HEK293T (cell line): Measurements from ENCODE around the gene OTOP3.

Experiments
- CTCF ChIA-PET: fragments of 350-600 bp; formaldehyde crosslinking; extraction: SDS; loops from one replicate; lab custom pipeline; 2021; ENCODE audit warnings: antibody characterized with exemption, inconsistent platforms; lab: Yijun Ruan, JAX
- POLR2A ChIA-PET: fragments of 350-600 bp; formaldehyde crosslinking; extraction: SDS; loops from one replicate; lab custom pipeline; 2020; ENCODE audit warnings: antibody characterized with exemption, inconsistent platforms; lab: Yijun Ruan, JAX
- DNase-seq: peaks from one replicate; pipeline ENCODE4 v3.0.0; 2012; ENCODE audit warnings: mixed read lengths; ENCODE audit errors: extremely low spot score
- ARNT ChIP-seq: fragments of 450-650 bp; IDR thresholded peaks from 2 replicates; pipeline ENCODE4 v1.6.1; 2017; ENCODE audit warnings: mild to moderate bottlenecking
- BHLHE40 ChIP-seq: fragments of 450-650 bp; IDR thresholded peaks from 2 replicates; pipeline ENCODE4 v1.6.1; 2016; ENCODE audit warnings: mild to moderate bottlenecking, moderate library complexity, borderline replicate concordance
- CTBP1 ChIP-seq: fragments of 450-650 bp; IDR thresholded peaks from 2 replicates; pipeline ENCODE4 v1.6.1; 2016; ENCODE audit warnings: borderline replicate concordance
- ELF4 ChIP-seq: fragments of 450-650 bp; IDR thresholded peaks from 2 replicates; pipeline ENCODE4 v1.6.1; 2017; ENCODE audit warnings: antibody characterized with exemption
- FOXA1 ChIP-seq: fragments of 450-650 bp; IDR thresholded peaks from 2 replicates; pipeline ENCODE4 v1.6.1; 2016; ENCODE audit warnings: mild to moderate bottlenecking
- FOXK2 ChIP-seq: fragments of 450-650 bp; IDR thresholded peaks from 2 replicates; pipeline ENCODE4 v1.6.1; 2016; ENCODE audit warnings: mild to moderate bottlenecking
- FOXM1 ChIP-seq: fragments of 450-650 bp; IDR thresholded peaks from 2 replicates; pipeline ENCODE4 v1.6.1; 2017; ENCODE audit warnings: mild to moderate bottlenecking, borderline replicate concordance
- HDGF ChIP-seq: fragments of 450-650 bp; IDR thresholded peaks from 2 replicates; pipeline ENCODE4 v1.6.1; 2017; ENCODE audit warnings: antibody characterized with exemption, borderline replicate concordance
- L3MBTL2 ChIP-seq: fragments of 450-650 bp; conservative IDR thresholded peaks from 2 replicates; pipeline ENCODE4 v1.6.1; 2016; ENCODE audit warnings: mild to moderate bottlenecking
- LEF1 ChIP-seq: fragments of 450-650 bp; IDR thresholded peaks from 2 replicates; pipeline ENCODE4 v1.6.1; 2017; ENCODE audit warnings: mild to moderate bottlenecking, borderline replicate concordance
- NFRKB ChIP-seq: fragments of 450-650 bp; IDR thresholded peaks from 2 replicates; pipeline ENCODE4 v1.6.1; 2016; ENCODE audit warnings: mild to moderate bottlenecking, moderate library complexity
- SP1 ChIP-seq: fragments of 450-650 bp; IDR thresholded peaks from 2 replicates; pipeline ENCODE4 v1.6.1; 2017
- SUZ12 ChIP-seq: fragments of 450-650 bp; IDR thresholded peaks from 2 replicates; pipeline ENCODE4 v1.6.1; 2016; ENCODE audit warnings: mild to moderate bottlenecking
- TARDBP ChIP-seq: fragments of 450-650 bp; IDR thresholded peaks from 2 replicates; pipeline ENCODE4 v1.6.1; 2016
- ZNF384 ChIP-seq: fragments of 450-650 bp; IDR thresholded peaks from 2 replicates; pipeline ENCODE4 v1.6.1; 2016
- TF ChIP-seq, protein P1 (sequence below): fragments of 450-650 bp; IDR thresholded peaks from 2 replicates; pipeline ENCODE4 v1.6.1; 2016

The OTOP3 gene

GRCh38 chr17:74949455-74950115 is 13.9 kb downstream of the OTOP3 start:
- TF ChIP-seq, protein P1, sequence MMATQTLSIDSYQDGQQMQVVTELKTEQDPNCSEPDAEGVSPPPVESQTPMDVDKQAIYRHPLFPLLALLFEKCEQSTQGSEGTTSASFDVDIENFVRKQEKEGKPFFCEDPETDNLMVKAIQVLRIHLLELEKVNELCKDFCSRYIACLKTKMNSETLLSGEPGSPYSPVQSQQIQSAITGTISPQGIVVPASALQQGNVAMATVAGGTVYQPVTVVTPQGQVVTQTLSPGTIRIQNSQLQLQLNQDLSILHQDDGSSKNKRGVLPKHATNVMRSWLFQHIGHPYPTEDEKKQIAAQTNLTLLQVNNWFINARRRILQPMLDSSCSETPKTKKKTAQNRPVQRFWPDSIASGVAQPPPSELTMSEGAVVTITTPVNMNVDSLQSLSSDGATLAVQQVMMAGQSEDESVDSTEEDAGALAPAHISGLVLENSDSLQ, result no peak
- no peak for TF ChIP-seq SP1
- no peak for TF ChIP-seq L3MBTL2
- no peak for TF ChIP-seq FOXA1
- TF ChIP-seq LEF1, result no peak
- ChIA-PET CTCF (interaction anchor here (1.2 to 3.7 kb wide), 3 partner anchors 8 to 27 kb away, joined by 3 to 25 read pairs (median 14); no protein-coding TSS in a partner anchor), POLR2A (interaction anchor here (2.6 kb wide), 1 partner anchor 77 kb away, joined by 6 read pairs; the partner anchor contains the start of gene FDXR)
- no peak for DNase-seq

DNA sequence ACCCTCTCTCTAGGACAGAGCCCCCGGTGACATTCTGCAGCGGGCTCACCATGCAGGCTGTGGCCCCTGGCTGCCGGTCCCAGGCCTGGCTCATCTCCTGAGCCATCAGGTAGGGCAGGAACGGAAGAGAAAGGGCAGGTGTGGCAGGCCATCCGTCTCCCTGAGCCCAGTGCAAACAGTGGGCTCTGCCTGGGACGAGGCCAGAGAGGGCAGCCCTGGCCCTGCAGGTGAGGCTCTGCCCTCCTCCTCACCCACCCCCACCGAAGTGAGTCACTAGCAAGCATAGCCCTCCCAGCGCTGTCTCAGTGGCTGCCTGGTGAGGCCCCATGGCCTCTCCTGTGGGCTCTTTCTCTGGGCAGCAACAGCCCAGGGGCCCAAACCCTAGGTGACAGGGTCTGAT is 14.5 kb downstream of the OTOP3 start:
- TF ChIP-seq L3MBTL2 (no peak), ZNF384 (no peak), ELF4 (no peak), SP1 (no peak), ARNT (no peak), NFRKB (no peak), BHLHE40 (no peak), HDGF (no peak), FOXM1 (no peak), FOXK2 (no peak), CTBP1 (no peak), FOXA1 (no peak), TARDBP (no peak)
- TF ChIP-seq, protein P1, result no peak
- DNase-seq, result no peak
- CTCF ChIA-PET, result interaction anchor here (1.2 to 3.7 kb wide), 3 partner anchors 8 to 28 kb away, joined by 3 to 25 read pairs (median 14); no protein-coding TSS in a partner anchor
- POLR2A ChIA-PET, result interaction anchor here (1.3 to 2.6 kb wide), 2 partner anchors 62 to 77 kb away, joined by 5 to 6 read pairs; partner anchors contain the start of genes FDXR and MRPL58

DNA sequence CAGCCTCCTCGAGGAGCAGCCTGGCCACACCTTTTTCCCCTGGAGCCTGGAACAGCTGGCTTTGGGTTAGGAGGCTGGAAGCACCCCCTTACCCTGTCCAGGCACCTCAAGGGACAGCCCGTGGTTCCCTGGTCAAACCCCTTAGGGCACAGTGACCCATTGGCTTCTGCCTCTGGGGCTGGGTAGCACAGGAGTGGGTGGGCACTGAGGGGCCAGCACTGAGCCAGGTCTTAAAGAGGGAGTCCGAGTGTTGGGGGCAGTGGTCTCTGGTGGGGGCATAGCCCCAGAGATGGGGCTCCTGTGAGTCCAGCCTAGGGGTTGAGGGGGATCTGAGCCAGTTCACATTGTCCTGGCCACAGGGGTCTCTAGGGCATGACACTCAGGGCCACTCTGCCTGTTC is 15.4 kb downstream of the OTOP3 start:
- DNase-seq, result no peak
- ChIA-PET POLR2A (interaction anchor here (1.3 to 2.6 kb wide), 2 partner anchors 62 to 78 kb away, joined by 5 to 6 read pairs; partner anchors contain the start of genes FDXR and MRPL58), CTCF (interaction anchor here (1.4 kb wide), 1 partner anchor 10 kb away, joined by 6 read pairs; no protein-coding TSS in a partner anchor)
- TF ChIP-seq FOXA1, result no peak
- no peak for TF ChIP-seq SP1
- TF ChIP-seq ARNT, result no peak
- TF ChIP-seq, protein P1, result no peak

DNA sequence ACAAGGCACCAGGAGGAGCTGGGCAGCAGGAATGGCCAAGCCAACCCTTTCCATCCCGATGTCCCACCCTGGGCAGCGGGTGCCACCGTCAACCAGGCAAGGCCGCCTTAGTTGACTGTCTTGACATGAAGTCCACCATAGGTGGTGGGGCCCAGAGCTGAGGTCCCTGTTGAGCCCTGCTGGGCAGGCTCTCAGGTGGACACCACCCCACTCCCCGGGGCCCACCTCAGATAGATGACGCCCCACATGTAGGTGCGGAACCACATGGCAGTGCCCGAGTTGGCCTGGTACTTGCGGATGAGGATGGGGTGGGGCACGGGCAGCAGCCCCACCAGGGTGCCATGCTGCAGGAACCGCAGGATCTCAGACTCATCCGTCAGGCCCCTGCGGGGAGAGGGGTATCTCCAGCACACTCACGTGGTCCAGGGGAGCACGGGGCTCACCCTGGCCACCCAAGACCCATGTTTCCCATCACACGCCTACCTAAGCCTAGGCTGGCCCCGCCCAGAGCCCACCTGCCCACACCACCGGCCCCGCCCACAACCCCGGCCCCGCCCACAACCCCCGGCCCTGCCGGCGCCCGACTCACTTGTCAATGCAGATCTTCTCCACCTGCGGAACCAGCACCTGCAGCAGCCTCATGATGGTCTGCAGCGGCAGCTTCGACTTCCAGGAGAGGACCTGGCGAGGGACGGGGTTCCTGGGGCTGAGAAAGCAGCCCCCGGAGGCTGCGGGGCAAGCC is 16.2 kb downstream of the OTOP3 start:
- CTCF ChIA-PET, result interaction anchor here (1.4 kb wide), 1 partner anchor 9 kb away, joined by 6 read pairs; no protein-coding TSS in a partner anchor
- POLR2A ChIA-PET, result interaction anchor here (1.3 to 1.4 kb wide), 2 partner anchors 31 to 61 kb away, joined by 3 to 5 read pairs; partner anchors contain the start of gene MRPL58
- no peak for DNase-seq
- TF ChIP-seq ZNF384, result no peak
- no peak for TF ChIP-seq CTBP1
- TF ChIP-seq ARNT, result no peak

DNA sequence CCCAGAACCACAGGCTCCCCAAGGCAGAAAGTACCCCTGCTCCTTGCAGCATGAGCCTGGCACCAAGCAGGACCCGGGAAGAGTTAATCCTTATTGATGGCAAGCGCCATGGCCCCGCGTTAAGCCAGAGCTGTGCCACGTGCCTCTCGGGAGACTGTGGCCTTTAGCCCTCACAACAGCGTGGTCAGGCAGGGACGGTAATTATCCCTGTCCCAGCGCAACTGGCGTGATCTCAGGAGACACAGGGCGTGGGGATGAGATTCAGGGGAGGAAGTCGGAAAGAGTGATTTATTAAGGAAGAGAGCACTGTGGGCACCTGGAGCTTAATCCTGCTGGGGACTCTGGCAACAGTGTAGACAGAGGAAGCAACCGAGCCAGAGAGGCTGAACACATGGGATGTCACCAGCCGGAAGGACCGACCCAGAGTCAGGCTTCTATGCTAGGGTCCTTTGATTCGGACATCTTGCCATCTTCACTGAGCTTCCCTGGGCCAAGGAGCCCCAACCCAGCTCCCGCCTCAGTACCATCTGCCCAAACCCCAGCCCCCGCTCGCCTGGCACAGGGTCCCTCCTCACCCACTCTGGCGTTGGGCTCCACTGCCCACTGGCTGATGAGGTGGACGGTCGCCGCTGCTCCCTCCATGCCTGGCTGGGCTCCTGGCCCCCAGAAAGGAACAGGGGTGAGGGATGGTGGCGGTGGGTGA is 16.9 kb downstream of the OTOP3 start:
- POLR2A ChIA-PET, result interaction anchor here (1.4 kb wide), 1 partner anchor 30 kb away, joined by 3 read pairs; no protein-coding TSS in a partner anchor

More for the DNA sequence above, 16.9 kb downstream of the OTOP3 start:
- DNase-seq, result no peak
- CTCF ChIA-PET, result interaction anchor here (0.6 to 1.2 kb wide), 3 partner anchors 9 to 29 kb away, joined by 3 to 4 read pairs (median 4); partner anchors contain the start of gene OTOP2
- TF ChIP-seq, protein P1, result no peak
- TF ChIP-seq CTBP1 (no peak), ARNT (no peak), FOXK2 (no peak), BHLHE40 (no peak), SUZ12 (no peak), HDGF (no peak), ZNF384 (no peak), SP1 (no peak)
